GM12891 (cell line): ENCODE measurements around the gene AP5Z1.

Experiments used
- DNase-seq: peaks from one replicate; pipeline ENCODE4 v3.0.0; 2011; ENCODE audit warnings: low spot score; ENCODE audit not compliant: insufficient read length
- FAIRE-seq: peaks from 2 replicates; lab custom pipeline; 2011; peaks lifted over from hg19 to GRCh38; lab: Jason Lieb, UNC
- PAX5 ChIP-seq: IDR thresholded peaks from 2 replicates; pipeline ENCODE4 v1.6.1; 2011; ENCODE audit warnings: low read length, moderate library complexity, mild to moderate bottlenecking; ENCODE audit not compliant: insufficient read depth, severe bottlenecking
- POLR2A ChIP-seq: IDR thresholded peaks from 2 replicates; pipeline ENCODE4 v1.6.1; 2011; ENCODE audit warnings: low read depth, low read length, control low read depth
- POLR2AphosphoS5 ChIP-seq: IDR thresholded peaks from 2 replicates; pipeline ENCODE4 v1.6.1; 2011; ENCODE audit warnings: low read depth, low read length, control low read depth
- POU2F2 ChIP-seq: IDR thresholded peaks from 2 replicates; pipeline ENCODE4 v1.6.1; 2011; ENCODE audit warnings: low read depth, mild to moderate bottlenecking, control low read depth, low read length, moderate library complexity
- SPI1 ChIP-seq: IDR thresholded peaks from 2 replicates; pipeline ENCODE4 v1.6.1; 2011; ENCODE audit warnings: low read depth, low read length, control low read depth
- TAF1 ChIP-seq: IDR thresholded peaks from 2 replicates; pipeline ENCODE4 v1.6.1; 2011; ENCODE audit warnings: low read depth, low read length, control low read depth

The AP5Z1 gene

DNA sequence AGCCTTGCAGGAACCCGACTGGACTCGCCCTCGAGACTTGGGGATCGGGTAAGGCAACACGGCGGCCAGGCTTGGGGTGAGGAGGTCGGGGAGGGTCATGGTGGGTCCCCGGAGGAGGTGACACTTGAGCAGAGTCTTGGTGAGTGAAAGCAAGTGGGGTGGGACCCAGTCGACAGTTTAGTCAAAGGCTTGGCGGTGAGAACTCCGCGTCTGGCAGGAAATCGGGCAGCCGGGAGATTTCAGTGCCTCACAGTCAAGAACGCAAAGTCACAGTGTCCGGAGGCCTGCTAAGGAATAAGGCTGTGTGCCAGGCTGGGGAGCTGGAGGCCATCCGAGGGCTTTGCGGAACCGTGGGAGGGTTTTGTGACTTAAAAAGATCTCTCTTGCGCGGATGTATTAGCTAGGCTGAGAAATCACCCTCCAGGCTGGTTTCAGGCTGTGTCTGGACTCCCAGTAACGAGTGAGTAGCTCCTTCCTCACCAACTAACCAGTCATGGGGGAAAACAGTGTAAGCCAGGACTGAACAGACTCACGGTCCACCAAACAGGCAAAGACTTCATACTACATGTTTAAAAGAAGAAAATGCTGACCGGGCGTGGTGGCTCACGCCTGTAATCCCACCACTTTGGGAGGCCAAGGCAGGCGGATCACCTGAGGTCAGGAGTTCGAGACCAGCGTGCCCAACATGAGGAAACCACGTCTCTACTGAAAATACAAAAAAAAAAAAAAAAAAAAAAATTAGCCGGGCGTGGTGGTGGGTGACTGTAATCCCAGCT lies 613 bp downstream of the AP5Z1 start:
- FAIRE-seq (no peak), DNase-seq (no peak)
- no peak for TF ChIP-seq SPI1
- TF ChIP-seq POLR2A, result no peak
- no peak for TF ChIP-seq POLR2AphosphoS5
- TF ChIP-seq TAF1, result no peak
- TF ChIP-seq PAX5, result no peak

DNA sequence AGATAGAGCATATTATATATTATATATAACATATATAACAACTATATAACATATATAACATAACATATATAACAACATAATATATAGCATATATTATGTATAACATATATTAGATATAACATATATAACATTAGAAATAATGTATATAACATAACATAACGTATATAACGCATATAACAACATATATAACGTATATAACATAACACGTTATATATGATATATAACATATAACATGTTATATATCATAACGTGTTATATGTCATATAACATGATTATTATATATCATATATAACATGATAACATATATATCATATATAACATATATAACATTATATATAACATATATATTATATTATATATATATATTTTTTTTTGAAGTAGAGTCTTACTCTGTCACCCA lies 3.7 kb downstream of the AP5Z1 start:
- no peak for DNase-seq
- FAIRE-seq, result no peak
- TF ChIP-seq POLR2AphosphoS5, result no peak
- no peak for TF ChIP-seq SPI1
- no peak for TF ChIP-seq PAX5
- TF ChIP-seq POLR2A, result no peak
- no peak for TF ChIP-seq POU2F2
- TF ChIP-seq TAF1, result no peak

DNA sequence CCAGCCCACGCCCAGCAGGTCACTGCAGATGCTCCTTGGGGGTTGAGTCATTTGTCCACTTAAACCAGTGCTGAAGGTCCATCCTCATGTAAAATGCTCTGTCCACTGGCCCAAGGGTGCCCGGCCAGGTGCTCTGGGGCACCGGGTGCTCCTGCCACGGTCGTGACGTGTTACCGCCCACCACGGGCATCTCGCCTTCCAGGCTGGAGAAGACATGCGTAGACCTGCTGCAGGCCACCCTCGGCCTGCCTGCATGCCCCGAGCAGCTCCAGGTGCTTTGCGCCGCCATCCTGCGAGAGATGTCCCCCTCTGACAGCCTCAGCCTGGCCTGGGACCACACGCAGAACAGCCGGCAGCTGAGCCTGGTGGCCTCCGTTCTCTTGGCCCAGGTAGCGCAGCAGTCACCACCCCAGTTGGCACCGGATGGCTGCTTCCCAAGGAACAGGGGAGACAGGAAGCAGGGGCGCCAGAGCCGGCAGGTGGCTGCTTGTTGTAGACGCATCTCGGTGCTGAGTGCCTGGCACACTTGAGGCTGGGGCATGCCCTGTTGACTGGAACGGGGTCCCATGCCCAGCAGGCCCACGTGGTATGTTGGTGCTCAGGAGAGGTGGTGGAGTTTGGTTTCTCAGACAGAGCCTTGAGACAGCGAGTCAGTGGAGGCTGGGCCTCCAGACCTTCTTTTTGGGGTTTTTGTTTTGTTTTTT lies 6.1 kb downstream of the AP5Z1 start:
- no peak for DNase-seq
- TF ChIP-seq POU2F2 (no peak), TAF1 (no peak), POLR2AphosphoS5 (0 out of 2 replicates have a peak, but pooled peaks have one; percentile 11)
- no peak for FAIRE-seq

DNA sequence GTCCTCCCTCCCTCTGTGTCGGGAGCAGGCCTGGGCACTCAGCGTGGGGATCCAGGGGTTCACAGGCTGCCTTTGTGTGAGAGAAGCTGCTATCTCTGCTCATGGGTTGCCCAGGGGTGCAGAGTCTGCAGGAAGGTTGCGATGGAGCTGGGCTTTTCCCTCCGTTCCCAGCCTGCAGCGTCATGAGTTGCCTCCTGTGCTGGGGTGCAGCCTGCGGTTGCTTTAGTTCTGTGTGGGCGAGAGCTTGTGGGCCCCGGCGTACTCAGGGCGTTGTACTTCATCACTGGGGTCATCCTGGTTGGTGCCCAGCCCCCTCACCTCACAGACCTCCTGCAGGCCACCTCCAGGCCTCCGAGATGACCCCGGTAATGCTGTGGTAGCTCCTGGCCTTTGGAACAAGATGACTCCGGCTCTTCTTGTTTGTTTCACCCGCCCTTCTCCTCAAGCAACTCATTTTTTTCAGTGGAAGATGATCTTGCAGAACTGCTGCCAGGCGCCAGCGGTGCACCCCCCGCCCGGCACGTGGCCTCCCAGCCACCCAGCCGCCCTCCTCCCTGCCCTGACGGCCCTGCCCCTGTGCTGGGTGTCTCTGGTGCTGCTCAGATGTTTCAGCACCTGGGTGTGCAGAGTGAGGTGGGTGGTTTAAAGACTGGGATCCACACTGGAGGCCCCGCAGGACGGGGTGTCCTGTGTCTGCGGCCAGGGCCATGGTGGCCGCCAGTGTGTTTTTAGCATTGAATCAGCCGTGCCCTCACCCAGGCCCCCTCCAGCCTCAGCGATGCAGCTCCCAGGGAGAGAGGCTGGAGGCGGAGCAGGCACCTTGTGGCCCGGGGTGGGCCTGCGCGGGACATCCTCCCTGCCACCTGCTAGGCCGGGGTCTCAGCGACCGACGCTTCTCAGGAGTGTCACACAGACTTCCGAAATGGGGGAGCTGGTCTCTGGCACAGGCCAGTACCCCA lies 7.2 kb downstream of the AP5Z1 start:
- DNase-seq (no peak), FAIRE-seq (no peak)
- TF ChIP-seq TAF1 (no peak), POU2F2 (no peak), POLR2A (no peak), PAX5 (no peak)

DNA sequence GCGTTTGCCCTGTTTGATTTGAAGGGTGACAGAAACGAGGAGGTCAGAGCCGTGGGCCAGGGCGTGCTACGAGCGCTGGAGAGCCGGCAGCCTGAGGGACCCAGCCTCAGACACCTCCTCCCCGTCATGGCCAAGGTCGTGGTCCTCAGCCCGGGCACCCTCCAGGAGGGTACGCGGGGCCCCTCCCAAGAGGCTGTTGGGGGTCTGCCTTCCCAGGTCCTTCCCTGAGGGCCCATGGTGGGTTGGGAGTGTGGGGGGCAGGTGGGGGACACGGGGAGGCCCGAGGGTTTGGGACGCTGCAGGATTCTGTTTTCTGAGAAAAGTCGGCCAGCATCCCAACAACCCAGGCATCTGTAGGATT lies 7.8 kb downstream of the AP5Z1 start:
- TF ChIP-seq POLR2A, result no peak
- TF ChIP-seq PAX5, result no peak
- TF ChIP-seq TAF1, result no peak
- TF ChIP-seq POU2F2, result no peak
- TF ChIP-seq POLR2AphosphoS5, result no peak
- TF ChIP-seq SPI1, result no peak
- FAIRE-seq, result no peak

DNA sequence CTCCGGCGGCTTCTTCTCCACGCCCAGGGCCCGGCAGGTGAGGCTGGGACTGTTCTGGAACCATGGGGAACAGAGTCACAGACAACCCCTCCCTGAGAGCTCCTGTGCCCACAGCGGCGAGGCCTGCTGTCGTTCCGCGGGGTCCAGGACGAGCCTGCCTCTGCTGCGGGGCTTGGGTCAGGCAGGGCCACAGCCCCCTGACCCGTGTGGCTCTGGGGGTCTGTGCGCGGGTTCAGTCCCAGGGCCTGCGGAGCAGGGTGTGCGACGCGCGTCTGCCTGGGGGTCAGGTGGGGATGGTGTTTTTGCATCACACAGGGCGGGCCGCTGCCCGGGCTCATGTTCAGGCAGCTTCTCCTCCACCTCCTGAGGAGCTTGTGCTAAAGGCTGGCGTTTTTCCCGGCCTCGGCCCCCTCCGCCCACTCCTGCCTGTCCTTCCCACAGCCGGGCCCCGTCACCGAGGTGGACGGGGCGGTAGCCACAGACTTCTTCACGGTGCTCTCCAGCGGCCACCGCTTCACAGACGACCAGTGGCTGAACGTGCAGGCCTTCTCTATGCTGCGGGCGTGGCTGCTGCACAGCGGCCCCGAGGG lies 8.4 kb downstream of the AP5Z1 start:
- FAIRE-seq, result no peak
- DNase-seq, result no peak
- TF ChIP-seq PAX5 (no peak), POU2F2 (no peak), POLR2A (no peak), TAF1 (no peak), POLR2AphosphoS5 (no peak), SPI1 (no peak)

More for the DNA sequence above, 7.8 kb downstream of the AP5Z1 start:
- no peak for DNase-seq

DNA sequence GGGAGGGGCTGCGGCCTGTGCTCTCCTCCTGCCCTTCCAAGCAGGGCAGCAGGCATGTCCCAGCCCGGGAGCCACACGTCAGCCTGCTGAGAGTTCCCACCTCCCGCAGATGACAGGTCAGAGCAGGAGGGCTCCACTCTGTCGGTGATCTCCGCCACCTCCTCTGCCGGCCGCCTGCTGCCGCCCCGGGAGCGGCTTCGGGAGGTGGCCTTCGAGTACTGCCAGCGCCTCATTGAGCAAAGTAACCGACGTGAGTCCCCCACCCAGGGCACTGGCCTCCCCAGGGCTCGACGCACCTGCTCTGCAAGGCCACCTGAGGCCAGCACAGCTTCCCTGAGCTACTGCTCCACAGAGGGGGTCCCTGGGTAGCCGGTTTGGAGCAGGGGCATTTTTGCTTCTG lies 9.4 kb downstream of the AP5Z1 start:
- DNase-seq (no peak), FAIRE-seq (no peak)
- TF ChIP-seq POLR2A, result no peak
- TF ChIP-seq TAF1, result no peak
- TF ChIP-seq PAX5, result no peak
- TF ChIP-seq SPI1, result no peak
- TF ChIP-seq POU2F2, result no peak
- TF ChIP-seq POLR2AphosphoS5, result no peak

DNA sequence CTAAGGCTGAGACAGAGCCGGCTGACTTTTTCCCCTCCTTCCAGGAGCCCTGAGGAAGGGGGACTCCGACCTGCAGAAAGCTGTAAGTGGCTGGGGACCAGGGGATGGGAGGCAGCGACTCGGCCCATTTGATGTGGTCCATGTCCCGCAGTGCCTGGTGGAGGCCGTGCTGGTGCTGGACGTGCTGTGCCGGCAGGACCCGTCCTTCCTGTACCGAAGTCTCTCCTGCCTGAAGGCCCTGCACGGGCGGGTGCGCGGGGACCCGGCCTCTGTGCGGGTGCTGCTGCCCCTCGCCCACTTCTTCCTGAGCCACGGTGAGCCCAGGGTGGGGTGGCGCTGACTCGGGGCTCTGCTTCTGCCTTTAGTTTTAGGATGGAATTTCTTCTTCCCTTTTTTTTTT lies 9.9 kb downstream of the AP5Z1 start:
- DNase-seq (no peak), FAIRE-seq (no peak)
- TF ChIP-seq POLR2AphosphoS5 (no peak), POLR2A (no peak), SPI1 (no peak), POU2F2 (no peak), TAF1 (no peak)

DNA sequence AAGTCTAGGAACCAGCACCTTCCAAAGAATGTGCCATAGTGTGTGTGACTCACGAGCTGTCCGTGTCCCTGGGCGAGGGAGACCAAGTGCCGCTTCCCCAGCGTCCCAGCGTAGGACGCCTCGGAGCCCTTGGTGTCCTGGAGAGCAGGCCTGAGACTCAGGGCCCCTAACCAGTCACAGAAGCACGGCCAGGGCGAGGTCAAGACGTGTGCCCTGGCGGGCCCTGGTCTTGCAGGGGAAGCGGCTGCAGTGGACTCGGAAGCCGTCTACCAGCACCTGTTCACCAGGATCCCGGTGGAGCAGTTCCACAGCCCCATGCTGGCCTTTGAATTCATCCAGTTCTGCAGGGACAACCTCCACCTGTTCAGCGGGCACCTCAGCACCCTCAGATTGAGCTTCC lies 10.6 kb downstream of the AP5Z1 start:
- DNase-seq (no peak), FAIRE-seq (no peak)
- no peak for TF ChIP-seq POU2F2
- TF ChIP-seq PAX5, result no peak
- TF ChIP-seq TAF1, result no peak
- no peak for TF ChIP-seq POLR2AphosphoS5
- TF ChIP-seq POLR2A, result no peak
- no peak for TF ChIP-seq SPI1
